ENCODE measurements around the gene GRID1.
A peak's percentile ranks its signal among the peaks of the same experiment; 100 is the strongest.

The GRID1 gene

DNA sequence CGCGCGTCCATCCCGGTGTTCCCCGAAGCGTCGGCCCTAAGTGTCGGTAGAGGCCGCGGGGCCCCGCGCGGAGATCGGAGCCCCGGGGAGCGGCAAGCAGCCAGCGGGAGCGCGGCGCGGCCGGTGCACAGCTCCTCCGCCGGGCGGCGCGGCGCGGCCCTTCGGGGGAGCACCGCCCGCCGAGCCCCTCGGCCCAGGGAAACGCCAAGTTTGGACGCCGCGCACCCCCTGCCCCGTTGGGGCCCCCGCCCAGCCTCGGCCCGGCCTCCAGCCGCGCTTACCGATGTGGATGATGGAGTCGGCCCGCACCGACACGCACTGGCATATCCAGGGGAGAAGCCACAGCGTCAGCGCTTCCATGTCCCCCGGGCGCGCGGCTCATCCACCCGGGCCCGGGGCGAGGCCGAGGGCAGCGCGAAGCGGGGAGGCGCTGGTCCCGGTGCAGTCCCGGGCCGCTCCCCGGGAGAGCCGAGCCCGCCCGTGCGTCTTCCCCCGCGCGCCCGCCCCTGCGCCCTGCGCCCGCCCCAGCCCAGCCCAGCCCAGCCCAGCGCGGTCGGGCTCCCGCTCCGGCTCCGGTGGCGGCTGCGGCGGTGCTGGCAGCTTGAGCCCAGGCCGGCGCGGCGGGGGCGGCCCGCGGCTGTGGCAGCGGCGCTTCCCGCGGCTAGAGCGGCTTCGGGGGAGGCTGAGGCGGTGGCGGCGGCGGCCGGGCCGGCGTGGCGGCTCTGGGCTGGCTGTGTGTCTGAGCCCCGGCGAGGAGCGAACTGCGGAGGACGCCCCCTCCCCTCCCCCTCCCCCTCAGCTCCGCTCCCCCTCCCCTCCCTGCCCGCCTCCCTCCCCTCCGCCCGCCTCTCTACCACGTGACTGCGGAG is at the start of gene GRID1:
GRID1 (minus strand) TSS at position 763 of the 869 bp plus-strand sequence.
- TF ChIP-seq, protein P1, sequence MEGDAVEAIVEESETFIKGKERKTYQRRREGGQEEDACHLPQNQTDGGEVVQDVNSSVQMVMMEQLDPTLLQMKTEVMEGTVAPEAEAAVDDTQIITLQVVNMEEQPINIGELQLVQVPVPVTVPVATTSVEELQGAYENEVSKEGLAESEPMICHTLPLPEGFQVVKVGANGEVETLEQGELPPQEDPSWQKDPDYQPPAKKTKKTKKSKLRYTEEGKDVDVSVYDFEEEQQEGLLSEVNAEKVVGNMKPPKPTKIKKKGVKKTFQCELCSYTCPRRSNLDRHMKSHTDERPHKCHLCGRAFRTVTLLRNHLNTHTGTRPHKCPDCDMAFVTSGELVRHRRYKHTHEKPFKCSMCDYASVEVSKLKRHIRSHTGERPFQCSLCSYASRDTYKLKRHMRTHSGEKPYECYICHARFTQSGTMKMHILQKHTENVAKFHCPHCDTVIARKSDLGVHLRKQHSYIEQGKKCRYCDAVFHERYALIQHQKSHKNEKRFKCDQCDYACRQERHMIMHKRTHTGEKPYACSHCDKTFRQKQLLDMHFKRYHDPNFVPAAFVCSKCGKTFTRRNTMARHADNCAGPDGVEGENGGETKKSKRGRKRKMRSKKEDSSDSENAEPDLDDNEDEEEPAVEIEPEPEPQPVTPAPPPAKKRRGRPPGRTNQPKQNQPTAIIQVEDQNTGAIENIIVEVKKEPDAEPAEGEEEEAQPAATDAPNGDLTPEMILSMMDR (IDR thresholded peaks at IDR 0.05; ENCODE audit: unreplicated experiment in 3 of 3) = no peak
- H3K27ac Mint-ChIP-seq = peak within 1 kb of the TSS in 1 of 3 experiments; percentile 5
- H3K36me3 Mint-ChIP-seq (ENCODE audit: low read depth) = no peaks in the 10 kb centered on the region
- peak within 1 kb of the TSS; percentile 75 to 94 (median 84) for H3K4me3 Mint-ChIP-seq
- H3K4me1 Mint-ChIP-seq = peaks cover 12% of the 10 kb centered on the region
- no peaks in the 10 kb centered on the region for H3K9me3 Mint-ChIP-seq
- peaks cover 87% of the 10 kb centered on the region for H3K27me3 Mint-ChIP-seq (ENCODE audit: low read depth)

DNA sequence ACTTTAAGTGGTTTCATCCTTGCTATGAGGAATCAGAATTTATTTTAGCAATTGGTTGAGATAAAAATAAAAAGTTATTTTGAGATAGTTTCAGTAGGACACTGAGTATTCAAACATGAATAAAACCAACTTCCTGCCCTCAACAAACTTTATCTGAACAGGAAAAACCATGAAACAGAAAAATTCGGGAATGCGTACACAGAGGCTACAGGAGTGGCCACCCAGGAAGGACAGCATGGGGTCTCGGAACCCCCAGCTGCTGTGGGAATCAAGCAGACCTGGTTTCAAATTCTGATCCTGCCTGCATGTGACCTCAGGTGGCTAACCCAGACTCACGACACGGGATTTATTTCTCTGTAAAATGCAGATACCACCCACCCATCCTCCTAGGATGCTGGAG is 49.0 kb upstream of the GRID1 start:
- Mint-ChIP-seq H3K9me3 (peaks cover 6% of the 10 kb centered on the region), H3K4me3 (no peak overlapping the region), H3K27ac (no peak overlapping the region), H3K36me3 (ENCODE audit: low read depth) (no peaks in the 10 kb centered on the region), H3K27me3 (ENCODE audit: low read depth) (peaks cover 5% of the 10 kb centered on the region), H3K4me1 (peaks cover 22% of the 10 kb centered on the region)
- TF ChIP-seq, protein P1 (IDR thresholded peaks at IDR 0.05; ENCODE audit: unreplicated experiment in 3 of 3) = no peak

GRCh38 chr10:86415116-86415515 is 48.5 kb upstream of the GRID1 start:
- Mint-ChIP-seq H3K27me3 (ENCODE audit: low read depth) (peaks cover 10% of the 10 kb centered on the region), H3K4me1 (peaks cover 22% of the 10 kb centered on the region), H3K9me3 (peaks cover 6% of the 10 kb centered on the region), H3K4me3 (no peak overlapping the region), H3K36me3 (ENCODE audit: low read depth) (no peaks in the 10 kb centered on the region), H3K27ac (no peak overlapping the region)
- TF ChIP-seq, protein P1 (IDR thresholded peaks at IDR 0.05; ENCODE audit: unreplicated experiment in 3 of 3) = no peak

DNA sequence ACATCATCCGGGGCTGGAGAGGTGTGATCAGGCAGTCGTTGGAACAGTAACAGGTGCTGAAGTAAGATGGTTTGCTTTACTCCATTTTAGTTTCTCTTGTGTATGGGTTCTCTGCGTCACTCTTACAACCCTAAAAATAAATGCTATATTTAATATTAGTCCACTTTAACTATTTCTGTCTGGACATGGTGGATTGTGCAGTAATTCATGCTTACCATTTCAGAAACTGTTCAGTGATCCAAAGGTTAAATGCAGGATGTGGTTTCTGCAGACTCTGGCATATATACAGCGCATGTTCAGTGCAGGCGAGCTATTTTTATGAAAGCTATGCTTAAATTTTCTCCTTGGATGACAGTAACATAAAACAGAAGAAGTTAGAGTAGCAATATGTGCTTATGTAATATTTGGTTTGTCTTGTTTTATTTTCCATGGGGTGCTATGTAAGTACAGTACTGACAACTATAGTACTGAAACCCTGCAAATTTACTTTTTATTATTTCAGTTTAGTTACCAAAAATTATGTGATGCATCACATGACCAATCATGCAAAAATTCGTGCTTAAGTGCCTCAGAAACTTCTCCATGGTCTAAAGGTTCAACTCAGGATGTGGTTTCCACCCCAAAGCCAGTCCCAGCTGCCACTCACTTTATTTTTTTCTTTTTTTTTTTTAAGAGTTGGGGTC is 46.6 kb upstream of the GRID1 start:
- H3K36me3 Mint-ChIP-seq (ENCODE audit: low read depth) = no peaks in the 10 kb centered on the region
- H3K9me3 Mint-ChIP-seq = peaks cover 6% of the 10 kb centered on the region
- peak overlapping the region in 2 of 3 experiments; percentile 35 to 59 for H3K27ac Mint-ChIP-seq
- peaks cover 10% of the 10 kb centered on the region for H3K27me3 Mint-ChIP-seq (ENCODE audit: low read depth)
- H3K4me1 Mint-ChIP-seq = peaks cover 22% of the 10 kb centered on the region
- TF ChIP-seq, protein P1 (IDR thresholded peaks at IDR 0.05; ENCODE audit: unreplicated experiment in 3 of 3) = no peak
- no peak overlapping the region for H3K4me3 Mint-ChIP-seq

DNA sequence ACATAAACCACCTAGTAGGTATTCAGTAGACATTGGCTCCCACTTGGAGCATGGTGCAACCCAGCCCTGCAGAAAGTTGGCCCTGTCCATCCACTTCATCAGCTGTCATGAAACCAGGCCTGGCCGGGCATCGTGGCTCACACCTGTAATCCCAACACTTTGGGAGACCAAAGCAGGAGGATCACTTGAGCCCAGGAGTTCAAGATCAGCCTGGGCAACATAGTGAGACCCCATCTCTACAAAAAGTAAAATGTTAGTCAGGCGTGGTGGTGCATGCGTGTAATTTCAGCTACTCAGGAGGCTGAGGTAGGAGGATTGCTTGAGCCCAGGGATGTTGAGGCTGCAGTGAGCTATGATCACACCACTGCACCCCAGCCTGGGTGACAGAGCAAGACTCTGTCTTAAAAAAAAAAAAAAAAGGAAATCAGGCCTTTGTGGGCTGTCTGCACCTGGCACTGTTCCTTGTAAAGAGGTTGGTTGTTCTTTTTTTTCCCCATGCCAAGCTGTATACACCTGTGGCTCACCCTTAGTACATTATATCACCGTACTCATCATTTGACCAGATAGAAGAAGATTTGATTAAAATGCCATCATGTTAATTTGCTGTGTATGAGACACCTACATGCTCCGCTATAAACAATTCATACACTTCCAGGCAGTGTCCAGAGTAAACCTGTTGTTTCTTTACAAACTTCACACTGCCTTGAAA is 45.4 kb upstream of the GRID1 start:
- H3K9me3 Mint-ChIP-seq = peaks cover 6% of the 10 kb centered on the region
- H3K36me3 Mint-ChIP-seq (ENCODE audit: low read depth) = no peaks in the 10 kb centered on the region
- peaks cover 10% of the 10 kb centered on the region for H3K27me3 Mint-ChIP-seq (ENCODE audit: low read depth)
- peak overlapping the region; percentile 81 to 85 (median 82) for H3K27ac Mint-ChIP-seq
- TF ChIP-seq, protein P1 (IDR thresholded peaks at IDR 0.05; ENCODE audit: unreplicated experiment in 3 of 3) = no peak
- H3K4me1 Mint-ChIP-seq = peaks cover 22% of the 10 kb centered on the region
- no peak overlapping the region for H3K4me3 Mint-ChIP-seq

All from nephron (organoid).